Retinal pigment epithelial cell (primary cell): Measurements from ENCODE around the gene TMEM184A.
A peak's percentile ranks its signal among the peaks of the same experiment; 100 is the strongest.

Experiments used
- DNase-seq: peaks from one replicate; pipeline ENCODE4 v3.0.0-alpha.2; 2010; ENCODE audit warnings: low read depth
- H3K4me3 ChIP-seq: 2 replicates; pipeline ENCODE4 v1.5.1; 2011; ENCODE audit warnings: mild to moderate bottlenecking, low read length, control low read depth, moderate library complexity
- CTCF ChIP-seq: conservative IDR thresholded peaks from 2 replicates; pipeline ENCODE4 v1.5.1; 2011; ENCODE audit warnings: low read depth, low read length, control low read depth, inconsistent platforms

Gene TMEM184A

GRCh38 chr7:1595027-1595426, 39.0 kb upstream of the TMEM184A start:
- no peak for DNase-seq
- TF ChIP-seq CTCF, result no peak
- no peak overlapping the region for H3K4me3 ChIP-seq

GRCh38 chr7:1593904-1594421, 38.0 kb upstream of the TMEM184A start:
- no peak for TF ChIP-seq CTCF
- DNase-seq, result no peak
- no peak overlapping the region for H3K4me3 ChIP-seq

GRCh38 chr7:1593091-1593866, 37.3 kb upstream of the TMEM184A start:
- no peak for DNase-seq
- no peak overlapping the region for H3K4me3 ChIP-seq
- peak; percentile 49 for TF ChIP-seq CTCF

GRCh38 chr7:1592299-1592871, 36.4 kb upstream of the TMEM184A start:
- TF ChIP-seq CTCF, result no peak
- H3K4me3 ChIP-seq, result no peak overlapping the region
- DNase-seq, result no peak

- TF ChIP-seq CTCF, result no peak
- no peak for DNase-seq
- no peak overlapping the region for H3K4me3 ChIP-seq
These were observed 35.9 kb upstream of the TMEM184A start for GRCh38 chr7:1591876-1592275.

GRCh38 chr7:1591396-1591795, 35.4 kb upstream of the TMEM184A start:
- H3K4me3 ChIP-seq, result no peak overlapping the region
- TF ChIP-seq CTCF, result no peak
- DNase-seq, result no peak

- TF ChIP-seq CTCF, result no peak
- H3K4me3 ChIP-seq, result no peak overlapping the region
- no peak for DNase-seq
These were observed 34.9 kb upstream of the TMEM184A start for GRCh38 chr7:1590887-1591286.
